IMR-90 (cell line): Measurements from ENCODE around the gene FAM76A. TPM values are rescaled to one million over a fixed set of nuclear protein-coding genes. Genes with fewer than 3 reads are reported as not detected.
"Not testable (repeated sequence)": the region's sequence is repeated elsewhere in the genome, so short reads cannot be mapped to it uniquely, and the experiment has no call there.

ENCODE experiments used
- ATAC-seq: fragments of 200-7000 bp; cut with Tn5 transposase; 2 replicates; pipeline ENCODE4 v1.9.1; 2020; ENCODE audit warnings: low read depth, mild to moderate bottlenecking, moderate library complexity
- BruUV-seq: library from RNA; stranded (reverse); fragments of 400-500 nt; replicated peaks from 2 replicates; lab custom pipeline; 2021; lab: Mats Ljungman, UMichigan
- CTCF ChIA-PET: fragments of 300-600 bp; formaldehyde crosslinking; extraction: SDS; loops from one replicate; lab custom pipeline; 2021; ENCODE audit warnings: antibody characterized with exemption; lab: Yijun Ruan, JAX
- POLR2A ChIA-PET: fragments of 300-600 bp; sonication (Branson Sonifier 250); formaldehyde crosslinking; loops from one replicate; lab custom pipeline; 2022; ENCODE audit warnings: antibody characterized with exemption; ENCODE audit not compliant: unreplicated experiment; lab: Charles Lee
- DNase-seq: peaks from one replicate; pipeline ENCODE4 v3.0.0; 2013
- H2AFZ ChIP-seq: replicated peaks from 2 replicates; pipeline ENCODE3; 2013; ENCODE audit warnings: low read length, mild to moderate bottlenecking; ENCODE audit not compliant: poor library complexity
- H2AK5ac ChIP-seq: 2 replicates; pipeline ENCODE4 v1.6.1; 2013; ENCODE audit warnings: low read depth, low read length, inconsistent platforms
- H2AK9ac ChIP-seq: replicated peaks from 2 replicates; pipeline ENCODE3; 2013; ENCODE audit warnings: mild to moderate bottlenecking, low read depth, low read length, moderate library complexity; ENCODE audit not compliant: poor library complexity
- H2BK120ac ChIP-seq: 2 replicates; pipeline ENCODE4 v1.6.1; 2013; ENCODE audit warnings: low read depth, low read length, inconsistent platforms
- H2BK15ac ChIP-seq: 3 replicates; pipeline ENCODE4 v1.6.1; 2013; ENCODE audit warnings: low read depth, low read length, inconsistent platforms
- H2BK20ac ChIP-seq: 2 replicates; pipeline ENCODE4 v1.6.1; 2013; ENCODE audit warnings: low read depth, mild to moderate bottlenecking, inconsistent platforms, low read length, moderate library complexity
- H2BK5ac ChIP-seq: 2 replicates; pipeline ENCODE4 v1.6.1; 2013; ENCODE audit warnings: mild to moderate bottlenecking, low read depth, low read length, inconsistent platforms; ENCODE audit not compliant: poor library complexity, severe bottlenecking
- H3K14ac ChIP-seq: replicated peaks from 2 replicates; pipeline ENCODE4 v1.6.1; 2013; ENCODE audit warnings: low read depth, low read length, inconsistent platforms
- H3K18ac ChIP-seq: 2 replicates; pipeline ENCODE4 v1.6.1; 2013; ENCODE audit warnings: low read depth, low read length, control low read depth
- H3K23ac ChIP-seq: 2 replicates; pipeline ENCODE4 v1.6.1; 2013; ENCODE audit warnings: low read depth, low read length, inconsistent platforms
- H3K27ac ChIP-seq: 2 replicates; pipeline ENCODE4 v1.5.1; 2013; ENCODE audit warnings: mild to moderate bottlenecking, control low read depth, low read length; ENCODE audit not compliant: insufficient read depth
- H3K27me3 ChIP-seq: 2 replicates; pipeline ENCODE4 v1.6.1; 2013; ENCODE audit warnings: low read length; ENCODE audit not compliant: control insufficient read depth, insufficient read depth
- H3K36me3 ChIP-seq: 2 replicates; pipeline ENCODE4 v1.6.1; 2013; ENCODE audit warnings: low read length, mixed read lengths; ENCODE audit not compliant: control insufficient read depth, insufficient read depth
- H3K4ac ChIP-seq: 2 replicates; pipeline ENCODE4 v1.6.1; 2013; ENCODE audit warnings: low read depth, low read length, inconsistent platforms
- H3K4me1 ChIP-seq: 2 replicates; pipeline ENCODE4 v1.6.1; 2013; ENCODE audit warnings: low read length, mixed read lengths; ENCODE audit not compliant: control insufficient read depth, insufficient read depth
- H3K4me2 ChIP-seq: 2 replicates; pipeline ENCODE4 v1.6.1; 2013; ENCODE audit warnings: low read depth, mild to moderate bottlenecking, control low read depth, low read length, moderate library complexity
- H3K4me3 ChIP-seq: 2 replicates; pipeline ENCODE4 v1.5.1; 2013; ENCODE audit warnings: low read depth, mild to moderate bottlenecking, control low read depth, low read length, moderate library complexity; ENCODE audit not compliant: insufficient read depth
- H3K56ac ChIP-seq: 2 replicates; pipeline ENCODE4 v1.6.1; 2013; ENCODE audit warnings: low read length, inconsistent platforms; ENCODE audit not compliant: insufficient read depth; ENCODE audit errors: extremely low read depth
- H3K79me1 ChIP-seq, 2 experiments: 2 replicates each; pipeline ENCODE4 v1.6.1; 2013; ENCODE audit warnings: low read length in 2 of 2, inconsistent platforms in 1 of 2, low read depth in 1 of 2
- H3K9ac ChIP-seq: 2 replicates; pipeline ENCODE4 v1.6.1; 2013; ENCODE audit warnings: low read depth, low read length, control low read depth
- H3K9me1 ChIP-seq: 2 replicates; pipeline ENCODE4 v1.6.1; 2013; ENCODE audit warnings: low read length, inconsistent platforms; ENCODE audit not compliant: insufficient read depth
- H3K9me3 ChIP-seq: 2 replicates; pipeline ENCODE4 v1.6.1; 2013; ENCODE audit warnings: low read length; ENCODE audit not compliant: control insufficient read depth, insufficient read depth
- H4K20me1 ChIP-seq: 2 replicates; pipeline ENCODE4 v1.6.1; 2013; ENCODE audit warnings: low read length, inconsistent platforms; ENCODE audit not compliant: insufficient read depth
- H4K5ac ChIP-seq: 2 replicates; pipeline ENCODE4 v1.6.1; 2013; ENCODE audit warnings: mild to moderate bottlenecking, low read depth, low read length, control low read depth
- H4K8ac ChIP-seq, 2 experiments: 2 replicates each; pipeline ENCODE4 v1.6.1; 2013; ENCODE audit warnings: low read depth in 2 of 2, low read length in 2 of 2, control low read depth in 1 of 2, inconsistent platforms in 1 of 2
- H4K91ac ChIP-seq: 2 replicates; pipeline ENCODE4 v1.6.1; 2013; ENCODE audit warnings: low read depth, low read length, inconsistent platforms; ENCODE audit not compliant: insufficient read depth
- FOS ChIP-seq: fragments of 150-350 bp; IDR thresholded peaks from 2 replicates; pipeline ENCODE4 v1.6.1; 2016; ENCODE audit warnings: low read depth, low read length
- MAFK ChIP-seq: IDR thresholded peaks from 2 replicates; pipeline ENCODE4 v1.6.1; 2012; ENCODE audit warnings: low read depth, low read length, improper control_type of control experiment
- WGBS, 2 experiments: methylation state at CpG; one replicate each; pipeline versions ENCODE4 v1.1.5 to v1.1.7; 2013; ENCODE audit warnings: missing lambda C conversion rate in 2 of 2; ENCODE audit not compliant: insufficient read length in 1 of 2; ENCODE audit errors: extremely low coverage in 2 of 2; 5-methylcytosine and 5-hydroxymethylcytosine counted together
- dilution Hi-C: fragments of 300-500 bp; cut with HindIII; formaldehyde crosslinking; loops from one replicate; pipeline ENCODE4 v1.14.3; 2018; ENCODE audit warnings: low sequenced_read_pairs; ENCODE audit not compliant: unreplicated experiment
- in situ Hi-C: fragments of 300-500 bp; cut with MboI; formaldehyde crosslinking; loops from 3 replicates; pipeline ENCODE4 v1.14.3; 2019; ENCODE audit warnings: low sequenced_read_pairs, inconsistent platforms, mixed read lengths
- intact Hi-C: fragments of 100-400 bp; cut with micrococcal nuclease; formaldehyde crosslinking; loops from 2 replicates; pipeline ENCODE4 v1.10.0; 2022
- polyA plus RNA-seq, 3 experiments: library from polyadenylated mRNA; depleted of rRNA; stranded (reverse); fragments of >200 nt; gene quantifications; 2 replicates each; pipeline ENCODE4 v1.2.3, GENCODE V29; 2012; ENCODE audit warnings: low replicate concordance in 1 of 3
- total RNA-seq: library from RNA; depleted of rRNA; stranded (reverse); fragments of >200 nt; gene quantifications from 2 replicates; pipeline ENCODE4 v1.2.3, GENCODE V29; 2012
- TF ChIP-seq, protein P1 (sequence below): fragments of 150-350 bp; IDR thresholded peaks from 2 replicates; pipeline ENCODE4 v1.6.1; 2016; ENCODE audit warnings: low read depth, mild to moderate bottlenecking, low read length, moderate library complexity, borderline replicate concordance

The FAM76A gene
- total and polyA plus RNA-seq, 2 of the 4 experiments (the other 2 are of a cell fraction), result 2.3 to 10.0 TPM

- TF ChIP-seq, protein P1, sequence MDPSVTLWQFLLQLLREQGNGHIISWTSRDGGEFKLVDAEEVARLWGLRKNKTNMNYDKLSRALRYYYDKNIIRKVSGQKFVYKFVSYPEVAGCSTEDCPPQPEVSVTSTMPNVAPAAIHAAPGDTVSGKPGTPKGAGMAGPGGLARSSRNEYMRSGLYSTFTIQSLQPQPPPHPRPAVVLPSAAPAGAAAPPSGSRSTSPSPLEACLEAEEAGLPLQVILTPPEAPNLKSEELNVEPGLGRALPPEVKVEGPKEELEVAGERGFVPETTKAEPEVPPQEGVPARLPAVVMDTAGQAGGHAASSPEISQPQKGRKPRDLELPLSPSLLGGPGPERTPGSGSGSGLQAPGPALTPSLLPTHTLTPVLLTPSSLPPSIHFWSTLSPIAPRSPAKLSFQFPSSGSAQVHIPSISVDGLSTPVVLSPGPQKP, result no peak
Observed at GRCh38 chr1:27689423-27690173, 36.2 kb upstream of the FAM76A start (continued).

DNA sequence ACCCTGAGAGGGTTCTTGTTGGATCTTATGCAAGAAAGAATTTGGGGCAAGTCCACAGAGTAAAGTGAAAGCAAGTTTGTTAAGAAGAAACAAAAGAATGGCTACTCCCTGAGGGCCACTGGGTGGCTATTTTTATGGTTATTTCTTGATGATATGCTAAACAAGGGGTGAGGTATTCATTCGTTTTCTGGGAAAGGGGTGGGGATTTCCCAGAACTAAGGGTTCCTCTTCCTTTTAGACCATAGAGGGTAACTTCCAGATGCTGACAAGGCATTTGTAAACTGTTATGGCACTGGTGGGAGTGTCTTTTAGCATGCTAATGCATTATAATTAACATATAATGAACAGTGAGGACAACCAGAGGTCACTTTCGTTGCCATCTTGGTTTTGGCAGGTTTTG is 35.6 kb upstream of the FAM76A start:
- H2BK15ac ChIP-seq, result no peak overlapping the region
- H4K5ac ChIP-seq, result no peak overlapping the region
- peaks cover 40% of the 10 kb centered on the region for H3K27me3 ChIP-seq
- H2BK120ac ChIP-seq, result no peak overlapping the region
- H4K8ac ChIP-seq, result no peak overlapping the region
- 0 out of 2 replicates have a peak, but pooled peaks have one; percentile 24 for TF ChIP-seq MAFK
- no peak for TF ChIP-seq FOS
- H3K56ac ChIP-seq, result no peak overlapping the region
- DNase-seq, result no peak
- dilution Hi-C loops, result no loop called here
- peak overlapping the region; percentile 29; the same call in 1 of the 2 replicates for H3K4ac ChIP-seq
- H3K14ac ChIP-seq, result no peak overlapping the region
- no peak overlapping the region for H2AK9ac ChIP-seq
- peaks cover 4% of the 10 kb centered on the region; the same call in 1 of the 2 replicates for H3K9me1 ChIP-seq
- no peak overlapping the region for H3K18ac ChIP-seq
- no peaks in the 10 kb centered on the region for H4K20me1 ChIP-seq
- WGBS, 2 experiments, result no CpG with 5 or more reads among the region's 2 CpGs
- no peak overlapping the region for H2AFZ ChIP-seq
- no TSS peak for BruUV-seq
- no peak overlapping the region for H3K4me2 ChIP-seq
- no peaks in the 10 kb centered on the region for H3K36me3 ChIP-seq
- H2BK20ac ChIP-seq, result no peak overlapping the region
- ChIA-PET POLR2A (no interaction called here), CTCF (interaction anchor here (1.3 kb wide), 1 partner anchor 18 kb away, joined by 4 read pairs; the partner anchor contains the start of gene IFI6)
- no peak for ATAC-seq
- no peak overlapping the region for H3K9ac ChIP-seq
- no peaks in the 10 kb centered on the region for H3K79me1 ChIP-seq
- no peak overlapping the region for H2BK5ac ChIP-seq
- intact Hi-C loops, result no loop called here
- H3K4me3 ChIP-seq, result no peak overlapping the region
- in situ Hi-C loops, result no loop called here
- H2AK5ac ChIP-seq, result no peak overlapping the region
- no peak overlapping the region for H3K23ac ChIP-seq
- 0 out of 2 replicates have a peak, but pooled peaks cover 2% of the 10 kb centered on the region for H3K4me1 ChIP-seq
- no peak overlapping the region for H3K27ac ChIP-seq
- no peaks in the 10 kb centered on the region for H3K9me3 ChIP-seq
- H4K91ac ChIP-seq, result no peak overlapping the region

- POLR2A ChIA-PET, dilution Hi-C loops, H3K27ac ChIP-seq, H3K56ac ChIP-seq, H3K23ac ChIP-seq, in situ Hi-C loops, H2BK5ac ChIP-seq, H4K20me1 ChIP-seq, BruUV-seq, H3K9me1 ChIP-seq, H4K8ac ChIP-seq, H3K9me3 ChIP-seq, ATAC-seq, H2AK9ac ChIP-seq, intact Hi-C loops, H3K9ac ChIP-seq, H3K4me3 ChIP-seq, H3K14ac ChIP-seq, H2BK15ac ChIP-seq, H3K18ac ChIP-seq, H3K4me2 ChIP-seq, H3K79me1 ChIP-seq, H4K91ac ChIP-seq, H4K5ac ChIP-seq, H3K4ac ChIP-seq, H3K4me1 ChIP-seq, H2AK5ac ChIP-seq, DNase-seq, H2BK120ac ChIP-seq, H2BK20ac ChIP-seq, H2AFZ ChIP-seq, H3K36me3 ChIP-seq: not testable (repeated sequence)
- CTCF ChIA-PET, result interaction anchor here (1.0 kb wide), 1 partner anchor 25 kb away, joined by 3 read pairs; the partner anchor contains the start of gene IFI6
- 90% methylated on average over 6 of the region's 9 CpGs; no CpG with 5 or more reads in 1 of the 2 experiments for WGBS, 2 experiments
- H3K27me3 ChIP-seq, result peaks cover 22% of the 10 kb centered on the region
Observed at GRCh38 chr1:27696835-27697234, 28.9 kb upstream of the FAM76A start.
